Upper lobe of left lung (tissue), 4 donors: ENCODE results near the gene SERGEF.

Source experiments
- CTCF ChIP-seq, 6 experiments: fragments of 450-650 bp in 4 of 6; fragments of 200-600 bp in 2 of 6; sonication (generic) in 2 of 6; IDR thresholded peaks; one replicate each; pipeline ENCODE4 v1.5.1; 2016 to 2019; ENCODE audit warnings: antibody characterized with exemption in 6 of 6
- EP300 ChIP-seq, 4 donors: sonication (generic); formaldehyde crosslinking; IDR thresholded peaks; one replicate each; pipeline ENCODE4 v1.5.1; 2017; ENCODE audit warnings: antibody characterized with exemption in 4 of 4, control low read depth in 2 of 4
- POLR2A ChIP-seq, 4 donors: fragments of 450-650 bp; IDR thresholded peaks; one replicate each; pipeline ENCODE4 v1.5.1; 2016 to 2017; ENCODE audit warnings: antibody characterized with exemption in 4 of 4, mild to moderate bottlenecking in 2 of 4
- POLR2AphosphoS5 ChIP-seq, 2 donors: sonication (generic); formaldehyde crosslinking; IDR thresholded peaks; one replicate each; pipeline ENCODE4 v1.5.1; 2017; ENCODE audit warnings: antibody characterized with exemption in 2 of 2

GRCh38 chr11:17907046-17907445, 105.8 kb downstream of the SERGEF start:
- TF ChIP-seq CTCF (IDR thresholded peaks at IDR 0.05) (no peak), POLR2A (IDR thresholded peaks at IDR 0.05) (no peak), POLR2AphosphoS5 (IDR thresholded peaks at IDR 0.05) (no peak), EP300 (IDR thresholded peaks at IDR 0.05) (no peak)
